ENCODE data around the gene CRYBG3. TPM values are rescaled to one million over a fixed set of nuclear protein-coding genes. Genes with fewer than 3 reads are reported as not detected.

CRYBG3 gene
- total RNA-seq, 1 donor, result 23.9 TPM

- TF ChIP-seq, protein P1, sequence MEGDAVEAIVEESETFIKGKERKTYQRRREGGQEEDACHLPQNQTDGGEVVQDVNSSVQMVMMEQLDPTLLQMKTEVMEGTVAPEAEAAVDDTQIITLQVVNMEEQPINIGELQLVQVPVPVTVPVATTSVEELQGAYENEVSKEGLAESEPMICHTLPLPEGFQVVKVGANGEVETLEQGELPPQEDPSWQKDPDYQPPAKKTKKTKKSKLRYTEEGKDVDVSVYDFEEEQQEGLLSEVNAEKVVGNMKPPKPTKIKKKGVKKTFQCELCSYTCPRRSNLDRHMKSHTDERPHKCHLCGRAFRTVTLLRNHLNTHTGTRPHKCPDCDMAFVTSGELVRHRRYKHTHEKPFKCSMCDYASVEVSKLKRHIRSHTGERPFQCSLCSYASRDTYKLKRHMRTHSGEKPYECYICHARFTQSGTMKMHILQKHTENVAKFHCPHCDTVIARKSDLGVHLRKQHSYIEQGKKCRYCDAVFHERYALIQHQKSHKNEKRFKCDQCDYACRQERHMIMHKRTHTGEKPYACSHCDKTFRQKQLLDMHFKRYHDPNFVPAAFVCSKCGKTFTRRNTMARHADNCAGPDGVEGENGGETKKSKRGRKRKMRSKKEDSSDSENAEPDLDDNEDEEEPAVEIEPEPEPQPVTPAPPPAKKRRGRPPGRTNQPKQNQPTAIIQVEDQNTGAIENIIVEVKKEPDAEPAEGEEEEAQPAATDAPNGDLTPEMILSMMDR (IDR thresholded peaks at IDR 0.05; ENCODE audit: insufficient read depth, low read length), result no peak
- no peak for DNase-seq (ENCODE audit: low read depth)
- H3K4me3 ChIP-seq (ENCODE audit: low read depth, low read length), result no peak overlapping the region
Observed at GRCh38 chr3:97992547-97993173, 170.8 kb downstream of the CRYBG3 start.

DNA sequence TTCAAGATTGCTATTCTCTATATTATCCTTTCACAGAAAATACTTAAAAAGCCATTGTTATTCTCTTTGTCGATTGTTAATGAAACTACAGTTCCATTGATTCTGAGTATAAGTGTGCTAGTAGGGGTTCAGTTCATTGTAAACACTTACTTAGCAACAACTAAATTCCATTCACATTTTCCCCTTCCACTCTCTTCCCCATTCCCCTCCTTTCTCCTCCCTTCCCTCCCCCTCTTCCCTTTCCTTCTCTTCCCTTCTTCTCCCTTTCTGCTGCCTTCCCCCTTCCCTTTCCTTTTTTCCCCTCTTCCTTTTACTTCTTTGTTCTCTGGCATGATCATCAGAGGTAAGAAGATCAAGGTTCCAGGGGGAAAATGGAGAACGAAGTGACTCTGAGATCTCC, 171.7 kb downstream of the CRYBG3 start:
- no peak overlapping the region for H3K4me3 ChIP-seq (ENCODE audit: low read depth, low read length)
- no peak for DNase-seq (ENCODE audit: low read depth)
- TF ChIP-seq, protein P1 (IDR thresholded peaks at IDR 0.05; ENCODE audit: insufficient read depth, low read length), result no peak

- no peak overlapping the region for H3K4me3 ChIP-seq (ENCODE audit: low read depth, low read length)
- TF ChIP-seq, protein P1 (IDR thresholded peaks at IDR 0.05; ENCODE audit: insufficient read depth, low read length), result no peak
- DNase-seq (ENCODE audit: low read depth), result no peak
Observed at GRCh38 chr3:97994328-97994945, 172.6 kb downstream of the CRYBG3 start.

Other genes with a start within 250 kb of the CRYBG3 start
- 2.5 and 13.9 TPM in 2 replicates for gene ARL6, start 57.3 kb upstream of the CRYBG3 start, total RNA-seq (ENCODE audit: low replicate concordance)
- 7.5 and 32.7 TPM in 2 replicates for gene RIOX2, start 150.4 kb downstream of the CRYBG3 start, total RNA-seq (ENCODE audit: low replicate concordance)
- gene GABRR3, start 213.3 kb downstream of the CRYBG3 start, total RNA-seq (ENCODE audit: low replicate concordance), result not detected in 2 replicates